ENCODE data around the gene TRIM65. TPM values are rescaled to one million over a fixed set of nuclear protein-coding genes. Genes with fewer than 3 reads are reported as not detected.

Gene TRIM65
- total and polyA plus RNA-seq, 2 of the 13 experiments (the other 11 are each of a cell fraction or from before 2014, with no cell fraction given) = 10.3 to 22.4 TPM

- peak; percentile 19; the same call in 1 of the 2 replicates for TF ChIP-seq UBTF (CRISPR knock-in tag; IDR thresholded peaks at IDR 0.05)
- peak; percentile 26; the same call in 1 of the 2 replicates for TF ChIP-seq THAP11 (CRISPR knock-in tag; IDR thresholded peaks at IDR 0.05)
- TF ChIP-seq HMG20B (CRISPR knock-in tag; conservative IDR thresholded peaks at IDR 0.05) = no peak
- TF ChIP-seq ZNF747 (CRISPR knock-in tag; IDR thresholded peaks at IDR 0.05; ENCODE audit: borderline replicate concordance) = peak; percentile 24; the same call in 1 of the 2 replicates
- TF ChIP-seq ZNF703 (CRISPR knock-in tag; IDR thresholded peaks at IDR 0.05; ENCODE audit: borderline replicate concordance) = peak; percentile 72
- 0 out of 2 replicates have a peak, but pooled peaks have one; percentile 22 for TF ChIP-seq SP5 (CRISPR knock-in tag; IDR thresholded peaks at IDR 0.05; ENCODE audit: borderline replicate concordance, low read depth)
- TF ChIP-seq KLF9 (CRISPR knock-in tag; IDR thresholded peaks at IDR 0.05; ENCODE audit: low read depth) = peak; percentile 42; the same call in 1 of the 2 replicates
- peak; percentile 72 for TF ChIP-seq ZNF670 (CRISPR knock-in tag; IDR thresholded peaks at IDR 0.05; ENCODE audit: borderline replicate concordance)
- no peak; the same call in none of the 2 replicates for TF ChIP-seq ZNF607 (CRISPR knock-in tag; IDR thresholded peaks at IDR 0.05; ENCODE audit: borderline replicate concordance)
- TF ChIP-seq ZMAT3 (CRISPR knock-in tag; conservative IDR thresholded peaks at IDR 0.05) = 0 out of 2 replicates have a peak, but pooled peaks have one; percentile 90
- peak; percentile 72 for TF ChIP-seq ZFX (CRISPR knock-in tag; IDR thresholded peaks at IDR 0.05; ENCODE audit: low read depth)
- no peak; the same call in 1 of the 2 replicates for TF ChIP-seq EED (CRISPR knock-in tag; IDR thresholded peaks at IDR 0.05)
- TF ChIP-seq IKZF5 (CRISPR knock-in tag; IDR thresholded peaks at IDR 0.05) = no peak
- TF ChIP-seq ZNF34 (CRISPR knock-in tag; IDR thresholded peaks at IDR 0.05; ENCODE audit: borderline replicate concordance) = no peak; the same call in 1 of the 2 replicates
- TF ChIP-seq ESRRA (CRISPR knock-in tag; IDR thresholded peaks at IDR 0.05; ENCODE audit: low read depth) = no peak; the same call in 1 of the 2 replicates
- TF ChIP-seq MAZ (IDR thresholded peaks at IDR 0.05; ENCODE audit: borderline replicate concordance, low read depth, low read length) = no peak
- TF ChIP-seq MAZ (CRISPR knock-in tag; IDR thresholded peaks at IDR 0.05; ENCODE audit: low read depth) = peak; percentile 37
- TF ChIP-seq REL (CRISPR knock-in tag; conservative IDR thresholded peaks at IDR 0.05) = peak; percentile 25; the same call in 1 of the 2 replicates
- no peak; the same call in 1 of the 2 replicates for TF ChIP-seq JUNB (CRISPR knock-in tag; IDR thresholded peaks at IDR 0.05; ENCODE audit: borderline replicate concordance)
- no peak for TF ChIP-seq NR2F2 (IDR thresholded peaks at IDR 0.05; ENCODE audit: borderline replicate concordance, low read depth)
- 0 out of 2 replicates have a peak, but pooled peaks have one; percentile 36 for TF ChIP-seq ONECUT2 (CRISPR knock-in tag; IDR thresholded peaks at IDR 0.05)
- no peak; the same call in 1 of the 2 replicates for TF ChIP-seq ZNF746 (CRISPR knock-in tag; IDR thresholded peaks at IDR 0.05)
- TF ChIP-seq HNF4G (IDR thresholded peaks at IDR 0.05; ENCODE audit: borderline replicate concordance, low read depth, low read length) = no peak
- TF ChIP-seq HNF4G (CRISPR knock-in tag; IDR thresholded peaks at IDR 0.05; ENCODE audit: borderline replicate concordance, low read depth) = no peak
- no peak; the same call in 1 of the 2 replicates for TF ChIP-seq ZNF614 (CRISPR knock-in tag; IDR thresholded peaks at IDR 0.05; ENCODE audit: borderline replicate concordance)
- TF ChIP-seq HDAC2 (CRISPR knock-in tag; IDR thresholded peaks at IDR 0.05) = peak; percentile 17
- TF ChIP-seq ZNF879 (CRISPR knock-in tag; IDR thresholded peaks at IDR 0.05) = peak; percentile 92
- no peak; the same call in 1 of the 2 replicates for TF ChIP-seq ZNF720 (CRISPR knock-in tag; IDR thresholded peaks at IDR 0.05)
Observed at GRCh38 chr17:75876938-75877751, 19.6 kb downstream of the TRIM65 start (continued).

Measured in HepG2 (cell line).